AG08396 (cell line): ENCODE measurements around the gene LRMDA.
A peak's percentile ranks its signal among the peaks of the same experiment; 100 is the strongest.

Experiments used
- DNase-seq: peaks from one replicate; pipeline ENCODE4 v3.0.0; 2012; ENCODE audit warnings: low spot score, mixed read lengths

Gene LRMDA

DNA sequence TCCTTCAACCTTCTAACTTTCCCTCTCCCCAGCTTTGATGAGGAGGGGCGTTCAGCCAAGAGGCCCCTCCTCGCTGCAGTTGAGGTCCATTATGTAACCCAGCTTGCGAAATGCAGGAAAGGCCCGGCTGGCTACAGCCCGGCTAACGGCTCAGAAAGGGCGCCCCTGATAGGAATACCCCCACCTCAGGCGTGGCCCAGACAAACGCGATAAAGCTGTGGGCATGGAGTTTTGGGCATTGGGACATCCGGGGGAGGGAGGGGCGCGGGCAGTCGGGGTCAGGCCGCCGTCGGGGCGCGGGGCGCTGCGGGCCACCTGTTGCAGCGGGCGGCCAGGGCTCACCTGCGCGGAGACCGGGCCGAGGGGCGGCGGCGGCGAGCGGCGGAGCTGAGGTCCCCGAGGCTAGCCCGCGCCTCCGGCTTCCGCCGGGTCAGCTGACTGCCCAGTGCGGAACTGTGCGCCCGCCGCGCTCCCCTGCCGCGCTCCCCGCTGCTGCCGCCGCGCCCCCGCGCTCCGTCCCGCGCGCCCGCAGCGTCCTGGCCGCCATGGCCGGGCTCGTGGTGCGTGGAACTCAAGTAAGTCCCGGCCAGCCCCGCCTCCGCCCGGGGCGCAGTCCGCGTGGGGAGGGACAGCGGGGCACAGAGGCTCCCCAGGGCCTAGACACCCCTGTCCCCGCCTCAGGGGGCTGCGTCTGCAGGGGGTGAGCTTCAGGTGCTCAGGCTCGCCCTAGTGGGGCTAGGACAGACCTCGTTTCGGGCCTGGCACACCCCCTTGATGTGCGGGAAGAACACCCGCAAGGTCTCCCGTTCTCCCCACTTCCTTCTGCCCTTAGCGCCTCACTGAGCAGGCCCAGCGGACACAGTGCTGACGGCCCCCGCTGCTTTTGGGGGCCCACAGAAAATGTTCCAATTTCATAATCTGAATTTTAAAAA is at the start of gene LRMDA:
TSS of gene LRMDA (plus strand) at position 445 of the 932 bp plus-strand sequence.
- DNase-seq = peak; percentile 52

- DNase-seq = no peak
These were observed 45.3 kb upstream of the LRMDA start for GRCh38 chr10:75386128-75386527.

DNA sequence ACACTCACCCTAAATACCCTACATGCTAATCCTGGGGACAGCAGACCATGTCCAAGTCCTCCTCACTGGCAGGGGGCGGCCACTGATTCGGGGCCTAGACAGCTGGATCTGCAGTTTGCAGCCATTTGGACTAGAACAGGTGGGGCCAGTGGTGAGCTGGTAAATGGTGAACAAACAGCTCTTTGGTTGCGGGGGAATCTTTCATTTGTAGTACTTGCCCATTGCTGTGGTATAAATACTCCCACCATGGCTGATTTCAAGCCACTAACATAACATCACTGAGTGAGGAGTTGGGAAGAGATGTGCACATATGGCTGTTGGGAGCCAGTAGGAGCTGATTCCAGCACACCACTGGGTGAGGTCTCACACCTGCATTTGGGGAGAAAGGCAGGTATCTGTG is 43.3 kb upstream of the LRMDA start:
- no peak for DNase-seq

DNA sequence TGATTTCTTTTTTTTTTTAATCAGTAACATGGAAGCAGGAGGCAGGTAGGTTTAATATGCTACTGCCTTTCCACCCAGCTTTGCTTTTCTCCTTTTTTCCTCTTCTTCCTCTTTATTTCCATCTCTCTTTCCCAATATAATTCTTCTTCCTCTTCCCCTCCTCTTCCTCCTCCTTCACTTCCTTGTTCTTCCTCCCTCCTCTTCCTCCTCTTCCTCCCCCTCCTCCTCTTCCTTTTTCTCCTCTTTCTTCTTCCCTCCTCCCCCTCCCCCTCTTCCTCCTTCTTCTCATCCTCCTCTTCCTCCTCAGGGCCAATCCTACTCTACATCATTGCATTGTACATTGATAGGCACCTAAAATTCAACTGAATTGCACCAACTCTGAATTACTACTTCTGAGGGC is 41.2 kb upstream of the LRMDA start:
- DNase-seq = no peak

DNA sequence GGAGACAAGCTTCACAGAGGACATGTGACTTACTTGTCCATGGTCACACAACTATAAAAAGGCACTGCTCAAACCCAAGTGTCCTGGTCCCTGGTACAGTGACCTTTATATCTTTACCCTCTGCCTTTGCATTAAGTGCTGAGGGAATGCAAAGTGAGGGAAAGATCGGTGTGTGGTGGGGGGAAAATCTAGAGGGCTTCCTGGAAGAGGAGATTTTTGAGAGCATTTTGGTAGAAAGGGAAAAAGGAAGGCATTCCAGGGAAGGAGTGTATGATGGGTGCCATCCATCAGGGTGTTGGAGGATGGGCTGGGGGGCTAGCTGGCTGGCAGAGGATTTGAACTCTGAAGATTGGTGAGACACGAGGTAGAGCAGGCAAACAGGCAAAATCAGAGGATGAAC is 39.2 kb upstream of the LRMDA start:
- DNase-seq = no peak

DNA sequence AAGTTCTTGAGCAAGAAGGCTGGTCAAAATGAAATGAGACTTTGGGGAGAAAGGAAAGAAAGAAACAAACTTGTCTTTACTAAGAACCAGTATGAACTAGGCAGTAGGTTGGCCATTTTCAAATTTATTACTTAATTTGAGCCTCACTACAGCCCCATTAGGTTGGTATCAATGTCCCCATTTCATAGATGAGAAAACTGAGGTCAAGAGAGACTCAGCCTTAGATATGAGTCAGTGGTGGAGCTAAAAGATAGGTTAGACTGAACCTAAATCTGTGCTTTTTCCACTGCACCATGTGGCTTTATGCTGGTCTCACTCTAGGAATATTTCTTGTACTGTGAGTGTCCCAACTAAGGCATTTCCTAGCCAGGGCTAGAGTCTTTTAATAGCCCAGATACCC is 38.7 kb upstream of the LRMDA start:
- DNase-seq = no peak

DNA sequence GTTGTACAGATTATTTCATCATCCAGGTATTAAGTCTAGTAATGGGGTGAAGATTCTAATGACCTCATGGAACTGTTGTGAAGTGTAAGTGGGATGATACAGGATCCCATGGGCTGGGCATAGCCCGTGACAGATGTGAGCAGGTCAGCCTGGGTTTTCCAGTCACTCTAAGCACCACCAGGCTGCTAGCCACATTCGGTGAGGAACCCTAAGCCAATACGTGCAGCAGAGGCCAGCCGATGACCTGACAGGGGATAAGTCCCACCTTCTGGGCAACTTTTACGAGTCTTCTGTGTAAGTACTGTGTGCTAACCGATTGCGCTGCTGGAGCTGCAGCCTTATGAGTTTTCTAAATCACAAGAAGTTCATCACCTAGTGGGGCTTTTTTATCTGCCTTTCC is 37.2 kb upstream of the LRMDA start:
- no peak for DNase-seq

- peak; percentile 91 for DNase-seq
These were observed 36.1 kb upstream of the LRMDA start for GRCh38 chr10:75395066-75395931.

- DNase-seq = peak; percentile 75
These were observed 35.3 kb upstream of the LRMDA start for GRCh38 chr10:75395932-75396630.

DNA sequence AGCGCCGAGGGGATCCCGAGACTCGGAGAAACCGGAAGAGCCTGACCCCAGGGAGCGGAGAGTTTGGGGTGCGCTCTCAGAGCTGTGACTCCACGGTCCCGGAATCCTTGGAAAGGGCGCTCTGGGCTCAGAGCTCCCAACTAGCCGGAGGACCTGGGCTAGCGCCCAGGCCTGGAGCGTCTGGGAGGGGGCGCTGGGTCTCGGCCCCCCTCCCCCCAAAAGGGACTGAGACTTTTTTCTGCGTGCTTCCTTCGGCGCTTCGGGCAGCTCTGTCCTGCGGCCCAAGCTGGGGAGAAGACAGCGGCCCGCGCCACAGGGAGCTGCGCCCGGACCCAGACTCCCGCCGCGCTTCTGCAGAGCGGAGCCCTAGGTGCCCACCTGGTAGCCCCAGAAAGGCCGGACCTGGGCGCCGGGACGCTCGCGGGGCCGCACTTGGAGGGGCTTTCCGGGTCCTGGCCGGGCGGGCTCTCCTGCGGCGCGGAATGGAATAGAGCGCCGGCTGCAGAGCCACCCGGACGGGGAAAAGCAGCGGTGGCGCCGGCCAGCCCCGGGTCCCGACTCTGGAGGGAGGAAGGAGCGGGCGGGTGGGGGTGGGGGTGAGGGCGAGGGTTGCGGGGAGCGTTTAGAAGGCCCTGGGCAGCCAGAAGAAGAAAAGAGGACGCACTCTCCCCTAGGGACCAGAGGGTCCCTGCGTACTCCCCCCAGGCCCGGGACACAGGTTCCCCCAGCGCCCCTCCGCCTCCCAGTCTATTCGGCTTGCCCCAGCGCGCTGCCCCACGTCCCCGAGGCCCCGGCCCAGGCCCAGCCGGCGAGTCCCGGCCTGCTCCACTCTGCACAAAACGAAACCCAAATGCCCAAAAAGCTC is 34.6 kb upstream of the LRMDA start:
- DNase-seq = peak; percentile 72

DNA sequence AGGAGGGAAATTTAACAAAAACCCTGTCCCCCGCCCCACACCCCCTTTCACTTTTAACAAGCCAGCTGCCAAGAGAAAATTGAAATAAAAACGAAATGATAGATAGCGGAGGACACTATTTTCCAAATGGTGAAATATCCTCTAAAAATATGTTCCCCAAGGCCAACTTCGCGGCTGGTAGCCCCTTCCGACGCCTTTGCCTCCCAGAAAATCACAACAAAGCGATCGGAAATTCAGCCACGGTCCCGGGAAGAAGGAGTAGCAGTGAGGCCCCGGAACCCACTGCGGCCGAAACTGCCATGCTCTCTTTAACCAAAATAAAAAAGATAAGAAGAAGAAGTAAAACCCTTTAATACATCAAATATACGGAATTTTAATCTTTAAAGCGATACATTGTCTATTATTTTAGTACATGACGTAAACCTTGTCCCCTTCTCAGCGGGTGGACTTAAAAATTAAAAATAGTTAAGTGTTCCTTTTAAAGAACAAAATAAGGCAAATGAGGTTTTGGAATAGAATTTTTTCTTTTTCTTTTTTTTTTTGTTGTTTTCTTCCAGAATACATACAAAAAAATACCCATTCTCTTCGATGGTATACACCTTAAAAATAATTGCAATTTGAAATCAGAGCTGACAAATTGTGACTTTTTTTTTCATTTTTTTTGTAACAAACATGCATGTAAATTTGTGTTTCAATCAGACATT is 33.8 kb upstream of the LRMDA start:
- peak; percentile 39 for DNase-seq

- peak; percentile 46 for DNase-seq
These were observed 33.2 kb upstream of the LRMDA start for GRCh38 chr10:75398200-75398691.

- DNase-seq = peak; percentile 44
These were observed 32.5 kb upstream of the LRMDA start for GRCh38 chr10:75398692-75399460.

DNA sequence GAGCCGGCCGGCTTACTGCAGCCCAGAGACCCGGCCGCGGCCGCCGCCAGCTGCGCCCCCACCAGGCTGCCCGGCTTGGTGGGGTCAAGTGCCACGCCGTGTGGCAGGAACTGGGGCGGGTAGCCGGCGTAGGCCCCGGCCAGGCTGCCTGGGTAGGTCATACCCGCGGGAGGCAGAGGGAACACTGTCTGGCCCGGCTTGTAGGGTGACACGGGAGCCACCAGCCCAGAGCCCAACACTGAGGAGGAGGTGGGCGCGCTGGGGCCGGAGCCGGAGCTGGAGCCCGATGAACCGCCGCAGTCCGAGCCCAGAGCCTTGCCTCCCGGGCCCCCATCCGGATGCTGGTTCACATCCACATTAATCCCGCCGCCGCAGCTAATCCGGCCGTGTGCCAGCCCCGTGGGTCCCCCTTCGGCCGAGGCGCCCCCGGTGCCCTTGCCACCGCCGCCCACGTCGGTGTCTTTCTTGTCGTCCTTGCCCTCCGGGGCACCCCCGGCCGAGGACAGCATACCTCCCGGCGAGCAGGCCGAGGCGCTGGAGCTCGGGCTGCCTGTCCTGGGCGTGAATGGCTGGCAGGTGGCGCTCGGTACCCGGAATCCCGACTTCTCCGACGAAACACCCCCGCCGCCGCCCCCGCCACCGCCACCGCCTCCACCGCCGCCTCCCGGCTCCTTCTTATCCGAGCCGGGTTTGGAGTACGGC is 31.8 kb upstream of the LRMDA start:
- DNase-seq = peak; percentile 80

- peak; percentile 56 for DNase-seq
These were observed 31.2 kb upstream of the LRMDA start for GRCh38 chr10:75400163-75400770.

- peak; percentile 79 for DNase-seq
These were observed 30.5 kb upstream of the LRMDA start for GRCh38 chr10:75400771-75401568.

DNA sequence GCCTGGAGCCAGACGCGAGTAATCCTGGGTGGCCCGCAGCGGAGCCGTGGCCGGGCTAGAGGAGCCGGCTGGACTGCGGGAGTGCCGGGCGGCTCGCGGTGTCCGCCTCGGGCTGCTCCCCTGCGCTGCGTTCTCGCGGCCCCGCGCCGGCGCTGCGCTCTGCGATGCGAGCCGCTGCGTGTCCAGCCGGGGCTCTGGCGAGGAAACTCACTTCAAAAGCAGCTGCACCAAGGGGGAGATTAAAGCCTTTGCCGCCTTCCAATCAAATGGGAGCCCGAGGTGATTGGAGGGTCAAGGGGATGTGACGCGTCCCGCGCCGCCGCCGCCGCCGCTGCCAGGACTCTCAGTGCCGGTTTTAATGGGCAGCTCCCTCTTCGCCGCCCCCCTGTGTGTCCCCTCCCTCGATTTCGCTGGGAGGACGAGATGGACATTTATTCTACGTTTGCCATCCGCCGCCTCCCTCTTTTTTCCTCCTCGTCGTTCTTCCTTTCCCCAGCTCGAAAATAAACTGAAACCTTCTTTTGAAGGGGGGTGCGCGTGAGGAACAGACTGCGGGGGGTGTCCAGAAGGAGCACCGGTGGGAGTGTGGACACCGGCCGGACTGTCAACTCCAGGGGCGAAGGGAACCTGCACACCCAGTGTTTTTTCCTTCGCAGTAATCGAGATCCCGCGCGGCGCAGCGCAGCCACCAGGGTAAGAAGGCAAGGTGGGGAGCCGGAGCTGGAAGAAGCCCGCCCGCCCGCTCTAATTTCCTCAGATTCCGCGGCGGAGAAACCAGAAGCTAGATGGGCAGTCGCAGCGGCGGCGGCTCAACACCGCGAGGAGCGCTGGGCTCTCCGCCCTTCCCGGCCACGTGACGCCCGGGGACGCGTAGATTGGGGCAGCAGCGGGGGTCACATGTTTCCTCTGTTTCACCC is 29.6 kb upstream of the LRMDA start, which contains the start of gene ZNF503:
TSS of gene ZNF503 (minus strand) at position 196 of the 917 bp plus-strand sequence. CDS start 345 bp downstream, outside the sequence.
- peak; percentile 96 for DNase-seq
